Ectodermal cell (in vitro differentiated cells): ENCODE data around the gene MFAP4.

Source experiments
- H3K27ac ChIP-seq: 2 replicates; pipeline ENCODE4 v1.7.0; 2013; ENCODE audit warnings: mild to moderate bottlenecking, low read depth, low read length; ENCODE audit not compliant: insufficient read depth, poor library complexity, severe bottlenecking
- H3K27me3 ChIP-seq: 2 replicates; pipeline ENCODE4 v1.7.0; 2013; ENCODE audit warnings: mild to moderate bottlenecking, low read length; ENCODE audit not compliant: insufficient read depth, control insufficient read depth, poor library complexity, severe bottlenecking
- H3K36me3 ChIP-seq: one replicate; pipeline ENCODE4 v1.7.0; 2013; ENCODE audit warnings: low read length; ENCODE audit not compliant: control insufficient read depth, insufficient read depth
- H3K4me1 ChIP-seq: one replicate; pipeline ENCODE4 v1.7.0; 2013; ENCODE audit warnings: low read length; ENCODE audit not compliant: control insufficient read depth, insufficient read depth
- H3K4me3 ChIP-seq: 2 replicates; pipeline ENCODE4 v1.7.0; 2013; ENCODE audit warnings: low read depth, low read length, control low read depth; ENCODE audit not compliant: insufficient read depth
- H3K9me3 ChIP-seq: 2 replicates; pipeline ENCODE4 v1.7.0; 2013; ENCODE audit warnings: mild to moderate bottlenecking, low read length, moderate library complexity; ENCODE audit not compliant: control insufficient read depth
- WGBS, 2 experiments: methylation state at CpG; one replicate each; pipeline ENCODE4 v1.1.7; 2013; ENCODE audit warnings: missing lambda C conversion rate in 2 of 2; 5-methylcytosine and 5-hydroxymethylcytosine counted together

MFAP4 gene

GRCh38 chr17:19370493-19370960, 16.5 kb downstream of the MFAP4 start:
- Histone ChIP-seq H3K36me3 (no peaks in the 10 kb centered on the region), H3K27ac (no peak overlapping the region)
- WGBS, 2 experiments: 87 to 93% methylated on average over 7 of the region's 7 CpGs

DNA sequence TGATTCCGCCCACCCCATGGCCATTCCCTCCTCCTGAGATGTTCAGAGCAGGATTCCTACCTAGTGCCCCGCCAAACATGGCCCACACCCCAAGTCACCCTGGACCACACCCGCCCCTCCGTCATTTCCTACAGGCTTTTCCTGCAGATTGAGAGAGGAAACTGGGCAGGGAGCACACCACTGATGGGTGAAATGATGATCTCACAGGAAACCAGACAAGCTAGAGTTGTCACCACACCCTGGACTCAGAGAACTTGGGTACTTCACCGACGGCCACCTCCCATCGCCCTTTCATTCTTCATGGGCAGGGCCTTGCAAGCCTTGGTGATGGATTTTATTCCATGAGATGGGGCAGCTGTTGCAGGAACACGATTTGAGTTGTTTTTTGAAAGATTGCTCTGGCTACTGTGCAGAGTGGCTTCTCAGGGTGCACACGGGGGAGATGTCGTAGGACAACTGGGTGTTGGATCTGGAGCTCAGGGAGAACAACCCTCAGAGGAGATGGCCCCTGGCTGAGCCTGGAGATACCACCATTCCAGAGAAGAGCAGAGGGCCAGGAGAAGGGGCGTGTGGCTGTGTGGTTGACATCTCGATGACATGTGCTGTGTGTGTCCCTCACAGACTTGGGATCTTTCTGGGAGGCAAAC, 17.0 kb downstream of the MFAP4 start:
- no peaks in the 10 kb centered on the region for H3K4me1 ChIP-seq
- no peaks in the 10 kb centered on the region for H3K36me3 ChIP-seq
- WGBS, 2 experiments: 95 to 97% methylated on average over 12 of the region's 12 CpGs
- no peaks in the 10 kb centered on the region for H3K9me3 ChIP-seq
- H3K27ac ChIP-seq: no peak overlapping the region
- H3K27me3 ChIP-seq: no peaks in the 10 kb centered on the region
- H3K4me3 ChIP-seq: no peak overlapping the region

More at GRCh38 chr17:19370493-19370960, 16.5 kb downstream of the MFAP4 start:
- Histone ChIP-seq H3K9me3 (no peaks in the 10 kb centered on the region), H3K4me1 (no peaks in the 10 kb centered on the region), H3K27me3 (no peaks in the 10 kb centered on the region), H3K4me3 (no peak overlapping the region)

GRCh38 chr17:19369107-19369778, 17.7 kb downstream of the MFAP4 start:
- H3K4me1 ChIP-seq: no peaks in the 10 kb centered on the region
- H3K9me3 ChIP-seq: no peaks in the 10 kb centered on the region
- H3K4me3 ChIP-seq: no peak overlapping the region
- no peaks in the 10 kb centered on the region for H3K36me3 ChIP-seq
- H3K27me3 ChIP-seq: no peaks in the 10 kb centered on the region
- WGBS, 2 experiments: 96% methylated on average over 16 of the region's 16 CpGs
- H3K27ac ChIP-seq: no peak overlapping the region

DNA sequence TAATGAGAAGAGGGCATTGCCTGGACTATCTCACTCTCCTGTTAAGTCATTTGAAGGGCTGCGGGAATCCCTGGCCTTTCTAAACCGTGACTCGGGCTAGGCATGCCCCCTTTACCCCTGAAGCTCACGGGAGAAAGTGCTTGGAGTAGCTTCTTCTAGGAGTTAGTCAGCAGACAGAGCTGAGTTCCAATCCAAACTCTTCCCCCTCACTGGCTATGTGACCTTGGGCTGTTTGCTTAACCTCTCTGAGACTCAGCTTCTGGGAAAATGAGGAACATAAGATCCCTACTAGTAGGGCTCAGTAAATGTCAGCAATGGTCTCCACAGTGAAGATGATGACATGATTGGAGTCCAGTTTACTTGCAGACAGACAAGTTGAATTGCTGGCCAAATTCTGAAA, 18.8 kb downstream of the MFAP4 start:
- no peaks in the 10 kb centered on the region for H3K4me1 ChIP-seq
- H3K4me3 ChIP-seq: no peak overlapping the region
- no peak overlapping the region for H3K27ac ChIP-seq
- H3K36me3 ChIP-seq: no peaks in the 10 kb centered on the region
- H3K9me3 ChIP-seq: no peaks in the 10 kb centered on the region
- 91 to 96% methylated on average over 4 of the region's 4 CpGs for WGBS, 2 experiments
- H3K27me3 ChIP-seq: no peaks in the 10 kb centered on the region

DNA sequence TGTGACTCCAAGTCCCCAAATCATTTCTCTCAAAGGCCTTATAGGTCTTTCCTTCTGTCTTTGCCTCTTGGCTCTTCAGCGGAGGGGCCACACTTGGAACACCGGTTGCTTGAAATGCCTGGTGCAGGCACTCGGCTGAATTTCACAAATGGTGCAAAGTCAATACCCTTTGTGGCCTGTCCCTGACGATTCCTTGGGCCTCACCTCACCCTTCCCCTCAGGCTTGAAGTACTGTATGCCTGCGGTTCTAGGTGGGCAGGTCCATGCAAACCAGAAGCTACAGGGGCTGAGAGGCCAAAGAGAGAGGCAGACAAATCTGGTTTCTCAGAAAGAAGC, 20.4 kb downstream of the MFAP4 start:
- 89 to 92% methylated on average over 5 of the region's 5 CpGs for WGBS, 2 experiments
- no peak overlapping the region for H3K4me3 ChIP-seq

DNA sequence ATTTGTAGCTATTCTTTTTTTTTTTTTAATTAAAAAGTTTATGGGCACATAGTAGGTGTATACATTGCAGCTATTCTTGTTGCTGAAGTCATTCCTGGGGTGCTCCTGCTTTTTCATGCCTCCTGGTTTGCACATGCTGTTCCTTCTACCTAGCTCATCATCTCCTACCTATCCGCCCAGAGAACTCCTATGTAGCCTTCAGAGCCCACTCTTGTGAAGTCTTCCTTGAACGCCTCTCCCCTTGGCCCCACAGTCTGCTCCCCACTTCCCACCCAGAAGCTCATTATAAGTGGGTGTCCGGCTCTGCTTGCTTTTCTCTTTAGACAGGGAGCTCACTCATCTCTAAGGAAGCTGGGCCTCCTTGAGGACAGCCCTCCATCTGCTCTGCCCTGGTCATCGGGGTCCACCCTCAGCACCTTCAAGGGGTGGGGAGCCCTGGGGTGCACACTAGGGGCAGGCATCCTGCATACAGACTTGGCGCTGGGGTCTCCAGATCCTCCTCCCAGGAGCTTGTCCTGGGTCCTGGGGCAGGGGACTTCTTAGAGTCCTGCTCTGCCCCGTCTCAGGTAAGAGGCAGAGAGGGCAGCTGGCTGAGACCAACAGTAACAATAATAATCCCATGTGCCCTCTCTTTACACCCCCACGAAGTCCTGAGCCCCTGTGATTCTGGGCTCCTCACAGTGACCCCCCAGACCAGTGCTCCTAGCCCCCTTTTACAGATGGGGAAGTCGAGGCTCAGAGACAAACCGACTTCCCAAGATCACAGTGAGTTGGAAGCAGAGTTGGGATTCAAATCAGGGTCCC, 21.0 kb downstream of the MFAP4 start:
- Histone ChIP-seq H3K36me3 (no peaks in the 10 kb centered on the region), H3K4me1 (peaks cover 5% of the 10 kb centered on the region), H3K27ac (no peak overlapping the region), H3K27me3 (no peaks in the 10 kb centered on the region), H3K9me3 (no peaks in the 10 kb centered on the region), H3K4me3 (no peak overlapping the region)
- WGBS, 2 experiments: 92 to 94% methylated on average over 9 of the region's 9 CpGs

More for the DNA sequence above, 20.4 kb downstream of the MFAP4 start:
- H3K27me3 ChIP-seq: no peaks in the 10 kb centered on the region
- no peaks in the 10 kb centered on the region for H3K9me3 ChIP-seq
- H3K27ac ChIP-seq: no peak overlapping the region
- H3K4me1 ChIP-seq: peaks cover 4% of the 10 kb centered on the region
- H3K36me3 ChIP-seq: no peaks in the 10 kb centered on the region

- Histone ChIP-seq H3K27ac (no peak overlapping the region), H3K9me3 (no peaks in the 10 kb centered on the region), H3K4me1 (peaks cover 5% of the 10 kb centered on the region), H3K36me3 (no peaks in the 10 kb centered on the region), H3K4me3 (no peak overlapping the region), H3K27me3 (no peaks in the 10 kb centered on the region)
- 81 to 93% methylated on average over 2 to 3 of the region's 4 CpGs for WGBS, 2 experiments
Measured at GRCh38 chr17:19365499-19365817, 21.5 kb downstream of the MFAP4 start.

GRCh38 chr17:19364699-19365498, 22.1 kb downstream of the MFAP4 start:
- Histone ChIP-seq H3K27me3 (no peaks in the 10 kb centered on the region), H3K27ac (no peak overlapping the region), H3K9me3 (no peaks in the 10 kb centered on the region), H3K4me3 (no peak overlapping the region), H3K4me1 (peaks cover 5% of the 10 kb centered on the region), H3K36me3 (no peaks in the 10 kb centered on the region)
- WGBS, 2 experiments: 86 to 87% methylated on average over 14 of the region's 14 CpGs

- Histone ChIP-seq H3K36me3 (no peaks in the 10 kb centered on the region), H3K9me3 (no peaks in the 10 kb centered on the region), H3K4me1 (peaks cover 5% of the 10 kb centered on the region), H3K27ac (no peak overlapping the region), H3K4me3 (no peak overlapping the region), H3K27me3 (no peaks in the 10 kb centered on the region)
- WGBS, 2 experiments: 80 to 84% methylated on average over 6 of the region's 6 CpGs
Measured at GRCh38 chr17:19363460-19364035, 23.4 kb downstream of the MFAP4 start.
